HPDE6-E6E7 (cell line): ENCODE measurements around the gene MSRB2.
A peak's percentile ranks its signal among the peaks of the same experiment; 100 is the strongest.

Experiments
- DNase-seq: peaks from one replicate; pipeline ENCODE4 v3.0.0; 2011; ENCODE audit warnings: missing footprints; ENCODE audit errors: extremely low spot score

The MSRB2 gene

GRCh38 chr10:23111517-23112286 lies 16.3 kb downstream of the MSRB2 start:
- DNase-seq = no peak

GRCh38 chr10:23114228-23114850 lies 19.0 kb downstream of the MSRB2 start:
- no peak for DNase-seq

GRCh38 chr10:23116486-23117205 lies 21.3 kb downstream of the MSRB2 start:
- DNase-seq = no peak

GRCh38 chr10:23120001-23120934 lies 24.9 kb downstream of the MSRB2 start:
- DNase-seq = no peak

GRCh38 chr10:23121135-23121534 lies 25.8 kb downstream of the MSRB2 start:
- DNase-seq = no peak

GRCh38 chr10:23136462-23136861 lies 41.1 kb downstream of the MSRB2 start:
- DNase-seq = no peak

- no peak for DNase-seq
Measured at GRCh38 chr10:23139677-23140076, 44.3 kb downstream of the MSRB2 start.

- no peak for DNase-seq
Measured at GRCh38 chr10:23141995-23142394, 46.6 kb downstream of the MSRB2 start.

- no peak for DNase-seq
Measured at GRCh38 chr10:23146258-23146657, 50.9 kb downstream of the MSRB2 start.

GRCh38 chr10:23147035-23147434 lies 51.7 kb downstream of the MSRB2 start:
- DNase-seq = no peak

- DNase-seq = no peak
Measured at GRCh38 chr10:23148214-23148613, 52.8 kb downstream of the MSRB2 start.

GRCh38 chr10:23150091-23150490 lies 54.7 kb downstream of the MSRB2 start:
- no peak for DNase-seq

GRCh38 chr10:23150610-23151009 lies 55.2 kb downstream of the MSRB2 start:
- no peak for DNase-seq

GRCh38 chr10:23151071-23151470 lies 55.7 kb downstream of the MSRB2 start:
- DNase-seq = no peak

- DNase-seq = no peak
Measured at GRCh38 chr10:23155169-23155568, 59.8 kb downstream of the MSRB2 start.

- DNase-seq = no peak
Measured at GRCh38 chr10:23156447-23157150, 61.2 kb downstream of the MSRB2 start.

GRCh38 chr10:23157239-23157681 lies 61.9 kb downstream of the MSRB2 start:
- DNase-seq = no peak

- no peak for DNase-seq
Measured at GRCh38 chr10:23157691-23158369, 62.5 kb downstream of the MSRB2 start.

- peak; percentile 15 for DNase-seq
Measured at GRCh38 chr10:23158370-23158769, 63.0 kb downstream of the MSRB2 start.

- DNase-seq = no peak
Measured at GRCh38 chr10:23171232-23171876, 76.0 kb downstream of the MSRB2 start.
